Activated T-cell treated with anti-CD3 and anti-CD28 coated beads for 1 hour (primary cell): Measurements from ENCODE around the gene TMSB15B.
A peak's percentile ranks its signal among the peaks of the same experiment; 100 is the strongest.
"Not testable (repeated sequence)": the region's sequence is repeated elsewhere in the genome, so short reads cannot be mapped to it uniquely, and the experiment has no call there.

Experiments used
- DNase-seq: peaks from one replicate; pipeline ENCODE4 v3.0.0-alpha.2; 2020; ENCODE audit warnings: low read depth

The TMSB15B gene

GRCh38 chrX:103962411-103963278 lies at the start of gene TMSB15B:
Gene TMSB15B (plus strand): TSS chrX:103962627.
- not testable (repeated sequence) for DNase-seq

DNA sequence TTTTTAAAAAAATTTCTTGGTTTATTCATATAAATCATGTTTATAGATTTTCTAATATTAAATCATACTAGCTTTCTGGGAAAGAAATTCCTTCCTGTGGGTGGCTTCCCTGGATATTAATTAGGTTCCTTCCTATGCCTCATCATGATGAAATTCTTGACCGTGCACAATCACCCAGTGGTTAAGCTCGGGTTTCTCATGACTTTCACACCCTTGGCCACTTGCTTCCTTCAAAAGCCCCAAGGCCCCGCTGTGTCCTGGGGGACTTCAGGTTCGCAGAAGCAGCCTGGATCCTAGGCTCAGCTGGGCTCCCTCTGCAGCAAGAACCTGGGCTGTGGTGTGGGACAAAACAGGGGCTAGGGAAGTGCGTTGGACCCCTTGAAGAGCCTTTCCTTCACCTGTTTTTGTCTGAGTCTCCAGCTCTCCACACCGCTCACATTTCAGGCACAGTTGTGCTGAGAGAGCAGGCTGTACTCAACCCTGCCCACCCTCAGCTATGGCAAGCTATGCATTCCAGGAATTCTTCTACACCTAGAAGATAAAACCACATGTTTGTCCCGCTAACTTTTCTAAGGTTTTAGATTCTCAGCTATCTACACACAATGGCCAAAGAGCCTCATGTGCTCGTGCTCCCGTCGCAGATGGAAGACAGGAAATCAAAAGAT lies 48.9 kb upstream of the TMSB15B start:
- no peak for DNase-seq

DNA sequence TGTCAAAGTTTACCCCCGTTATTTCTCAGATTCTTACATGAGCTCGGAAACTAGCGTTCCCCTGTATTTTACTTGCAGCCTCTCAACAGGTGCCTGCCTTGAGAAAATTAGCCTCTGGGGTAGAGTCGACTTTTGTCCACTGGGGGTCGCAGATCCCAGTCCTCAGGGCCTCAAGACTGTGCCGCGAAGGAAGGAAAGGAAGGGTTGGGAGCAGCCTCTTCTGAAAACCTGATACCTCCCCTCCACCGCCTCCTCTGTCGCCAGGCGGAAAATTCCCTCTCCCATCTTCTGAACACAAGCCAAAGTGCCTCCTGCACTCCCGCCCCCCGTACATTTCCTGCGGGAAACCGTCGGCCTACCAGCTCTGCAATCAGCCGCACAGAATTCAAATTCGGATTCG lies 44.4 kb upstream of the TMSB15B start:
- peak; percentile 27 for DNase-seq

DNA sequence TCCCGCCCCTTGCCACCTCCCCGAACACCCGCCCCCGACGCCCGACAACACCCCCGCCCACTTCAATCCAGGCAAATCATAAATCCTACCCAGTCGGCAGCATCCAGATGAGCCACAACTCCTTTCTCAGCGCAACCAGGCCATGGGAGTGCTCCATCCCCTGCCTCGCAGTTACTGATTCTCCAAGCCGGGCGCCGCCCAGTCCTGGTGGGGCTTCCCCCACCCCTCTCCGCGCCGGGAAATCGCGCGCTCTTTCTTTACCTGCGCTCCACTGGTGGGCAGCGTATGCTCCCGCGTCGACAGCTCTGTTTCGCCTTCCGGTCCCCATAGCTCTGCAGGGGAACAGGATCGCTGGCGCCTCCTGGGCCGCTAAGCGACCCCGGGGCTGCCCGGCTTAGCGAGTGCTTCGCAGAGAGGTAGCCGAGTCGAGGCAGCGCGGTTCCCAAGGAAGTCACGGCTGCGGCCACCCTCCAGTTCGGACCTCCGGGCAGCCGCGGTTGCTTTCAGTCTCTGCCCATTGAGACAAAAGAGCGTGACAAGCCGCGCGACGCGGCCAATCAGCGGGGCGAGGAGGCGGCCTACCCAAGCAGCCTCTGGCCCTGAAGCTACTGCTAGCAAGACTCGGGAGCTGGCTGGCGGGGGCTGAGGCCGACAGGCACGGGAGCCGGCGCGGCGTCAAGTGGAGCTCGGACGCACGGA lies 43.7 kb upstream of the TMSB15B start:
- peak; percentile 27 for DNase-seq

DNA sequence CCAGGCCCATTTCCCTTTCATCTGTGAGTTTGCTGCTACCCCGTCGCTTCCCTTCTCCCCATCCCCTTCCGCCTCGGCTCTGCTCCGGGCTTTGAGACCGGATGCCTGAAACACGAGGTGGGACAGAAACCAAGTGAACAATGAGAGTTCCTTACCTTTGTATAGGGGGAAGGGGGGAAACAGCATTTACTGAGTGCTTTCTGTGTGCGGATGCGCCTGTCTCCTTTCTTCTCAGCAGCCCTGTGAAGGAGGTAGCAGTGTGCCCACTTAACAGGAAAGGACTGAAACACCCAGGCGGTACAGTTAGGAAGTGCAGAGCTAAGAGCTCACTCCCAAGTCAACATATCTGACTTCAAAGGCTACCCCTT lies 43.2 kb upstream of the TMSB15B start:
- DNase-seq: no peak

- DNase-seq: not testable (repeated sequence)
Measured at GRCh38 chrX:103920515-103920914, 41.9 kb upstream of the TMSB15B start.

- no peak for DNase-seq
Measured at GRCh38 chrX:103927030-103927429, 35.4 kb upstream of the TMSB15B start.

GRCh38 chrX:103927633-103928032 lies 34.8 kb upstream of the TMSB15B start:
- no peak for DNase-seq

- no peak for DNase-seq
Measured at GRCh38 chrX:103932133-103932532, 30.3 kb upstream of the TMSB15B start.

DNA sequence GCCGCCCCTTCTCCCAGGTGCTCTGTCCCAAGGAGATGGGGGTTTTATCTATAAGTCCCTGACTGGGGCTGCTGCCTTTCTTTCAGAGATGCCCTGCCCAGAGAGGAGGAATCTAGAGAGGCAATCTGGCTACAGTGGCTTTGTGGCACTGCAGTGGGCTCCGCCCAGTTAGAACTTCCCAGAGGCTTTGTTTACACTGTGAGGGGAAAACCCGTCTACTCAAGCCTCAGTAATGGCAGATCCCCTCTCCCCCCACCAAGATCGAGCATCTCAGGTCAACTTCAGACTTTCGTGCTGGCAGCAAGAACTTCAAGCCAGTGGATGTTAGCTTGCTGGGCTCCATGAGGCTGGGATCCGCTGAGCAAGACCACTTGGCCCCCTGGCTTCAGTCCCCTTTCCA lies 22.2 kb upstream of the TMSB15B start:
- not testable (repeated sequence) for DNase-seq

DNA sequence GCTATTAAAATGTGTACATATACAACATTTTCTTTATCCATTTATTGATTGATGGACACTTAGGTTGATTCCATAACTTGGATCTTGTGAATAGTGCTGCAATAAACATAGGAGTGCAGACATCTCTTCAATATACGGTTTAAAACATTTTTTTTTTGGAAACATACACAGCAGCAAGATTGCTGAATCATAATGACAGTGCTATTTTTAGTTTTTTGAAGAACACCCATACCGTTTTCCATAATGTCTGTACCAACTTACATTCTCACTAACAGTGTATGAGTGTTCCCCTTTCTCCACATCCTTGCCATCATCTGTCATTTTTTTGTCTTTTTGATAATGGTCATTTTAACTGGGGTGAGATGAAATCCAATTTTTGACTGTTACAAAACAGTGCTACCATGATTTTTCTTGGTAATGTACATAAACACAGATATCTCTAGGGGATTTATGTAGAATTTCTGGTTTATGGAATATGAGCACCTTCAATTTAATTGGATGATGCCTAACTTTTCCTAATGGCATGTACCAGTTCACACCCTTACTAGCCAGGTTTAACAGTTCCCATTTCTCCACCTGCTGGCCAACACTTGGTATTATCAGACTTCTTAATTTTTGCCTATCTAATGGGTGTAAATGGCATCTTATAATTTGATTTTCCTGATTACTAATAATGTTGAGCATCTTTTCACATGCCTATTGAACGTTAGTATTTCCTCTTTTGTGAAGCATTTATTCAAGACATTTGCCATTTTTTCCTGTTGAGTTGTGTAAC lies 21.0 kb upstream of the TMSB15B start:
- no peak for DNase-seq

- no peak for DNase-seq
Measured at GRCh38 chrX:103949506-103949905, 12.9 kb upstream of the TMSB15B start.

- DNase-seq: no peak
Measured at GRCh38 chrX:103953353-103953752, 9.1 kb upstream of the TMSB15B start.

- DNase-seq: no peak
Measured at GRCh38 chrX:103954259-103954658, 8.2 kb upstream of the TMSB15B start.

DNA sequence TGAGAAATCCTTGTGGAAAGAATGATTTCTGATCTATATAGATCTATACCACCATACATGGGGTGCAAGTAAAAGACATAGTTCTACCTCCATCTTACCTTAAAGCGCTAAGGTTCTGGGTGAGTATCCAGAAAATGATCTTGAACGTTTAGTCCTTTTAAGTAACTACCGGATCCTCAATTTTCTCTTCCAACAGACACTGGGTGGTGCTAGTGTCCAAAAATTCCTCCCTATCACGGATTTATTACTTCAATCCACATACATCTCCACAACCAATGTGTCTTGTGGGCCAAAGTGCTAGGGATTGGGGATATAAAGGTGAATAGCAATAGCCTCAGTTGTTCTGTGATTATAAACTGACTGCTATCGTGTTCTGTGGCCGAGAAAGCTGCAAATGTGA lies 1.8 kb upstream of the TMSB15B start:
- DNase-seq: not testable (repeated sequence)

- not testable (repeated sequence) for DNase-seq
Measured at GRCh38 chrX:103983508-103983907, 21.1 kb downstream of the TMSB15B start.

DNA sequence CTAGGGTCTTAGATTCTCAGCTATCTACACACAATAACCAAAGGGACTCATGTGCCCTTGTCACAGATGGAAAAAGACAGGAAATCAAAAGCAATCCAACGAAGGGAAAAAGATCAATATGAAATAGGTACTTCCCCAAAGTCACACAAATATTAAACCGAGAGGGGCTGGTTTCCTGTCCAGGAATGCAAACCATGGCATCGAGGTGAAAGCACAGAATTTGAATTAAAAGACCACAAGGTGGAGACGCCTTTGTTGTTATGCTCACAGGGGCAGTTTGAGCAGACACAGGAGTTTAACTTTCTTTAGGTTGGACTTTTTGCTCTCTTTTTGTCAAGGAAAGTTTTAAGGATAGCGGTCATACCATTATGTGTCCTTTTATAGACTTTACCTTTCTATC lies 36.8 kb downstream of the TMSB15B start:
- DNase-seq: no peak

DNA sequence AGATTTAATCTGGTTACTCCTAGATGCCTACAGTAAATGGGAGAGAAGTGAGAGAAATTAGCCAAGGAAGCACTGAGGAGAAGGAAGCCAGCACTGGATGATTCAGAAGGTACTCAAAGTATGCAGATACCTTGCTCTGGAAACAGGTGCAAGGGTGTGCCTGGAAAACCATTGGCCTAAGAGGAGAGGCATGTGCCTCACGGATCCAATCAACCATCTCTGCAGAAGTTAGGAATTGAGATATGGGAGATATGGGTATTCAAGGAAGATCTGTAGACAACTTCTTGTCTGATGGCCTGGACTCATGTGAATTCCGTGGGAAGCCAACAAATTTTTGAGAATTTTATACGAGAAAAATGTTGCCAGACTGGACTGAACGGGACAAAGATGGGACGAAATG lies 46.4 kb downstream of the TMSB15B start:
- no peak for DNase-seq

DNA sequence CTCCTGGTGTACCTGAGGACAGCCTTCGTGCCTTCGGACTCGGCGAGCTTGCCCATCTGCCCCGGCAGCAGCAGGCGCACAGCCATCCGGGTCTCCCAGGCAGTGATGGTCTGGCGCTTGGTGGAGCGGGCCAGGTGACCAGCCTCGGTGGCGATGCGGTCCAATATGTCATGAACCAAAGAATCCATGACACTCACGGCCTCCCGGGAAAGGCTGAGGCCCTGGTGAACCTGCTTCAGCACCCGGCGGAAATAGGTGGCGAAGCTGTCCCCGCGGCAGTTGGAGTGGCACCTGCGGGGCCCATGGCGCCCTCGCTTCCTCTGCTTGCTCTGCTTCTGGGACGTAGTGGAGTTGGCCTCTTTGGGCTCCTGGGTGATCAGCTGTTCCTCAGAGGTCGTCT lies 50.7 kb downstream of the TMSB15B start:
- DNase-seq: no peak

- no peak for DNase-seq
Measured at GRCh38 chrX:104013606-104014005, 51.2 kb downstream of the TMSB15B start, which contains the start of gene H2BW1. Gene H2BW1 (minus strand): TSS chrX:104013708. CDS start chrX:104013576, 132 bp downstream.

DNA sequence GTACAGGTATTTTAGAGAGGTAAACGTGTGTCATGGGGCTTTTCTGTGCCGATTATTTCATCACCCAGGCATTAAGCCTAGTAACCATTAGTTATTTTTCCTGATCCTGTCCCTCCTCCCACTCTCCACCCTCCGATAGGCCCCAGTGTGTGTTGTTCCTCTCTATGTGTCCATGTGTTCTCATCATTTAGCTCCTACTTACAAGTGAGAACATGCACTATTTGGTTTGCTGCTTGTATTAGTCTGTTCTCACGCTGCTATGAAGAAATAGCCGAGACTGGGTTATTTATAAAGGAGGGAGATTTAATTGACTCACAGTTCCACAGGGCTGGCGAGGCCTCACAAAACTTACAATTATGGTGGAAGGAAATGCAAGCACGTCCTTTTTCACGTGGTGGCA lies 53.1 kb downstream of the TMSB15B start:
- DNase-seq: not testable (repeated sequence)
